SKM-1 (cell line): Measurements from ENCODE around the gene MIX23.

ENCODE experiments used
- DNase-seq: peaks from one replicate; lab custom pipeline; 2025; ENCODE audit not compliant: unreplicated experiment; lab: John Stamatoyannopoulos, UW

Gene MIX23

DNA sequence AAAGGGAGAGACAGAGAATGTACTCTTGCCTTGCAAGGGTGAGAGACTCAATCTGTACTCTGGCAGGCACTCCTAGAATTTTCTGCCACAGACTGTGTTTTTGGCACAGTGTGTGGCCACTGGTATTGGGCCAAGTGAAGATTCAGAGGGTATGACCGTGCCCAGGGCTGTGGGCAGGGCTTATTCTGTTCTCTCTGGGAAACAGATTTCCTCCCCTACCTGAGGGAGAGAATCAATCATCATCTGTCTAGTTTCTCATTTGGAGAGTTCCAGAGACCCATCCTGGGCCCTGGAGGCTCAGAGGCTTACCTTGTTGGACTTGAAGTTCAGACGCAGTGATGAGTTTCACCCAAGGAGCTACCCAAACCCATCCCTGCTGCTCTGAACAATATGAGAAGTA lies 29.8 kb downstream of the MIX23 start:
- DNase-seq, result no peak

DNA sequence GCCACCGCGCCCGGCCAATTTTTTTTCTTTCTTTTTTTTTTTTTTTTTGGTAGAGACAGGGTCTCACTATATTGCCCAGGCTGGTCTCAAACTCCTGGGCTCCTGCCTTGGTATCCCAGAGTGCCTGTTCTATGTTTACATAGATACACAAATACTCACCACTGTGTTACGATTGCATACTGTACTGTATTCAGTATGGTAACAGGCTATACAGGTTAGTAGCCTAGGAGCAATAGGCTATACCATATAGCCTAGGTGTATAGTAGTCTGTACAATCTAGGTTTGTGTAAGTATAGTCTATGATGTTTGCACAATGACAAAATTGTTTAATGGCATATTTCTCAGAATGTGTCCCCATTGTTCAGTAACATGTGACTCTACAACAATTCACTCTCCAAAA lies 31.4 kb downstream of the MIX23 start:
- DNase-seq, result no peak

DNA sequence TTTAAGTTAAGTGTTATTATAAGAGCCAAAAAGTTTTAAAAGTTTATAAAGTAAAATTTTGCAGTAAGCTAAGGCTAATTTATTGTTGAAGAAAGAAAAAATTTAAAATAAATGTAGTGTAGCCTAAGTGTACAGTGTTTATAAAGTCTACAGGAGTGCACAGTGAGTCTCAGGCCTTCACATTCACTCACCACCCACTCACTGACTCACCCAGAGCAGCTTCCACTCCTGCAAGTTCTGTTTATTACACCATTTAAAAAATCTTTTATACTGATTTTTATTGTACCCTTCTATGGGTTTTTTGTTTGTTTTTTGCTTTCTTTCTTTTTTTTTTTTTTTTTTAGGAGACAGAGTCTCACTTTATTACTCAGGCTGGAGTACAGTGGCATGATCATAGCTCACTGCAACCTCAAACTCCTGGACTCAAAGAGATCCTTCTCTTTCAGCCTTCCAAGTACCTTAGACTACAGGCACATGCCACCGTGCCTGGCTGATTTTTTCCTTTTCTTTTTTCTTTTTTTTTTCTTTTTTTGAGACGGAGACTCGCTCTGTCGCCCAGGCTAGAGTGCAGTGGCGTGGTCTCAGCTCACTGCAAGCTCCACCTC lies 32.1 kb downstream of the MIX23 start:
- DNase-seq, result no peak

DNA sequence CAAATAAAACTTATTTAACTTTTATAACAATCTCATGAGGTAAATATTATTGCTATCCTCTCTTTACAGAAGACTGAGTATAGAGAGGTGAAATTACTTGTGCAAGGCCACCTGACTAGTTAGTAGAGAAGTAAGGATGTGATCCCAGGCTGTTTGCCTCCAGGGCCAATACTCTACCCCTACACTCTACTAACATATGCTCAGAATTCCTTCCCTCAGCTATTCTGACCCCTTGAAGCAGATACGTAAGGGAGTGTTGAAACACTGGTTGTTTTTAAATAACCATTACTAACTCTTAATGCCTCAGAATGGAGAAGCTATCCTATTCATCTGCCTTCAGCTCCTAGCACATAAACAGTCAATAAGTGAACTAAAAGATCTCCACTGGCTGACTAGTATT lies 33.9 kb downstream of the MIX23 start:
- DNase-seq, result no peak

DNA sequence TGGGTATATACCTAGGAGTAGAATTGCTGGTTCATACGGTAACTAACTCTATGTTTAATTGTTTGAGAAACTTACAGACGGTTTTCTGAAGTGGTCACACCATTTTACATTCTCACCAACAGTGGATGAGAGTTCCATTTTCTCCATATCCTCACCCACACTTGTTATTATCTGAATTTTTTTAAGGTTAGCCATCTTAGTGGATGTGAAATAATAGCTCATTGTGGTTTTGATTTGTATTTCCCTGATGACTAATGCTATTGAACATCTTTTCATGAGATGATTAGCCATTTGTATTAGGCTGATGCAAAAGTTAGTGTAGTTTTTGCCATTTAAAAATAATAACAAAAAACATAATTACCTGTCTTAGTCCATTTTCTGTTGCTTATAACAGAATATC lies 39.4 kb downstream of the MIX23 start:
- DNase-seq, result no peak

DNA sequence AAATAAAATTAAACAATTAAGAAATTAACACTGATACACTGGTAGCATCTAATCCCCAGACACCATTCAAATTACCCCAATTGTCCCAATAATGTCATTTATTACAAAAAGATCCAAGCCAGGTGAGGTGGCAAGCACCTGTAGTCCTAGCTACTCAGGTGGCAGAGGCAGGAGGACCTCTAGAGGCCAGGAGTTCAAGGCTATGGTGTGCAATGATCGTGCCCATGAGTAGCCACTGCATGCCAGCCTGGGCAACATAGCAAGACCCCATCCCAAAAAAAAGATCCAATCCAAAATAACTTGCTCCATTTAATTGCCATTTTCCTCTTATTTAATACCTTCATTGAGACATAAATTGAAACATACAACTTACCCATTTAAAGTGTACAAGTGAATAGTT lies 40.2 kb downstream of the MIX23 start:
- DNase-seq, result no peak

DNA sequence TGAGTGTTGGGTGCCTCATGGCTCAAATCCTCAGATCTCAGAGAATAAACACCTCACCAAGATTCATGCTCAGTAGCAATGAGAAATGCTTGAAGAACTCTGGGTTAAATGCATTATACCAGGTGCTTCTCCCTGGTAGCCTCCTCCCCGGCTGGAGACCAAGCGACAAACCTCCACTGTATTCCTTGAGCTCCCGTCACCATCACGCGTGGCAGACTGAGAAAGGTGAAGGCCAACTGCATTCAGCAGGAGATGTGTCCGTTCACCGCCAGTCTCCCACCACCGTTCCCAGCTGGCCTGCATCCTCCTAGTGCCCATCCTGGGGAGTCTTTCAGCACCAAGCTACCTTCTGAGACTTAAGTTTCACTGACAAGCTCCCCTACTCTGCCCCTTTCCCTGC lies 50.5 kb downstream of the MIX23 start:
- no peak for DNase-seq

DNA sequence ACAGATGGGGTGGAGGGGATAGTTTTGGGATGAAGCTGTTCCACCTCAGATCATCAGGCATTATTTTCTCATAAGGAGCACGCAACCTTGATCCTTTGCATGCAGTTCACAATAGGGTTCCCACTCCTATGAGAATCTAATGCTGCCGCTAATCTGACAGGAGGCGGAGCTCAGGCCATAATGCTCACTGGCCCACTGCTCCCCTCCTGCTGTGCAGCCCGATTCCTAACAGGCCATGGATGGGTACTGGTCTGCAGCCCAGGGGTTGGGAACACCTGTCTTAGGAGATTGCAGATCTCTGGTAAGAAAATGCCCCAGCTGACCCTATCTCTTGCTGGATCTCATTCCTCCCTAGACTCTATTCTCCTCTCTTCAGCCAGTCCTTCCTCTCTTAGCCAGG lies 51.1 kb downstream of the MIX23 start:
- DNase-seq, result no peak

DNA sequence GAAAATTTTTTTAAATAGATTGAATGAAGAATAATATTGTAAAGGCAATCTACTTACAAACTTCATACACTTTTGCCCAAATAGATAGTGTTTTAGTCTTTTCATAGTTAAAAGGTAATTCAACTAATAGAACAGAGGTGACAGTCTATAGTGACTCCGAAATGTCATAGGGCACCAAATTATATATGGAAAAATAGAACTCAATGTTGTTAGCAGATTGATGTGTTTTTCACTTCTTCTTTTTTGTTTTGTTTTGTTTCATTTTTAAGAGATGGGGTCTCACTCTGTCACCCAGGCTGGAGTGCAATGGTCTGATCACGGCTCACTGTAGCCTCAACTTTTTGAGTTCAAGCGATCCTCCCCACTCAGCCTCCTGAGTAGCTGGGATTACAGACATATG lies 57.3 kb downstream of the MIX23 start:
- DNase-seq, result no peak

DNA sequence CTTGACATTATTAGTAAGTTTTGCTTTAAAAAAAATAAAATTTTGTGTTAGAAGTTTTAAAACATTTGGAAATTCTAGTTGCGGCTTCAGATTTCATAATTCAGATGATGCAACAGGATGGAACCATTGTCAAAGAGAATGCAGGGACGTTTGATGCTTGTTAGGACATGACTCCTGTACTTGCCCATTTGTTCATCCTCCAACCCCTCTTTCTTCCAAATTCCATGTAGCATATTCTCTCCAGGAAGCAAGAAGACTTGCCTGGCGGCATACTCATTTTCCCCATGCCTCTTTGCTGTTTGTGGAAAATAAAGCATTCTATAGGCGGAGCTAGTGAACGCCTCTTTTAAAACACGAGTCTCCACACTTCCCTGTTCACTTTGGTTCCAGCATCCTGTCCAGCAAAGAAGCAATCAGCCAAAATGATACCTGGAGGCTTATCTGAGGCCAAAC lies 58.1 kb downstream of the MIX23 start, which contains the start of gene CSTA:
CSTA (plus strand) TSS at position 378 of the 453 bp plus-strand sequence; CDS start at position 423, 45 bp downstream.
- peak; percentile 75 for DNase-seq

DNA sequence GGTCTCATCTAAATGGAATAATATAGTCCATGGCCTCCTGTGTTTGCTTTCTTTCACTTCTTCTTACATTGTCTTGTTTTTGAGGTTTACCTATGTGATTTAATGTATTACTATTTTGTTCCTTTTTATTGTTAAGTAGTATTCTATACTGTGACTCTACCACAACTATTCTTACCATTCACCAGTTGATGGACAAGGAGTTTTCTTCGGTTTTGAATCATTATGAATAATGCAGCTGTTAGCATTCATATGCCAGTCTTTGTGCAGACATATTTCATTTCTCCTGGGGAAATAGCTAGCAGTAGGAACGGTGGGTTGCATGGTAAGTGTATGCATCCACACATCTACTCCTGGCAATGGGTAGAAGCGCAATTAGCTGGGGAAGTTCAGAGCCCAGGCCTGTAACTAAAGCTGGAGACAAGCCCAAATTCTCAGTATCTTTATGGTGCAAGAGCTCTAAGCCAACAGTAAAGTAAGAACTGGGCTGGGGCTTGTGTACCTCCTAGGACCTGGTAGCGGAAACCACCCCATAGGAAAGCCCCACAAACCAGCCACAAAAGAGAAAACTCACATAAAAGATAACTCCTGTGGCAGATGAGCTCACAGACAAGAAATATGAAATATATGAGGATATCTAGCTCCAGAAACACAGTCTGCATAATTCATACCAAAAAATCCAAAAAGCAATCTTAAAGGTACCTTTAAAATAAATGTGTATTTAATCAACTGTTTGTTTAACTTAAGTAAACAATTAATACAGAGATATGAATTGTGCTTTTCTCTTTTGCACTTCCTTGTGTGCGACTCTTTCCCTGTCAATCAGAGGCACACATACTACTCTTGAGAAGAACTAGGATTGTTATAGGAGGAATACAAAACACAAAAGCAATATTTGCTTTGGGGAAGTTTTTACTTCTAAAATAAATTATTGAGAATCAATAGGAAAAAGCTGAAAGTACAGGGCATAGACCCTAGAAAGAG lies 60.6 kb downstream of the MIX23 start:
- peak; percentile 67 for DNase-seq

DNA sequence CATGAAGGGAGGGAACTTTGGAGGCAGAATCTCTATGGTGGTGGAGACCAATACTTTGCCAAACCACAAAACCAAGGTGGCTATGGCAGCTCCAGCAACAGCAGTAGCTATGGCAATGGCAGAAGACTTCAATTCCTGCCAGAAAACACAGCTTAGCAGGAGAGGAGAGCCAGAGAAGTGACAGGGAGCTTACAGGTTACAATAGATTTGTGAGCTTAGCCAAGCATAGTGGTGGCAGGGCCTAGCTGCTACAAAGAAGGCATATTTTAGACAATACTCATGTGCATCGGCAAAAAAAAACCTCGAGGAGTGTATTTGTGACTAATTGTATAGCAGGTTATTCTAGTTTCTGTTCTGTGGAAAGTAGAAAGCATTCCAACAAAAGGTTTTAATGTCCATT lies 64.4 kb downstream of the MIX23 start:
- DNase-seq, result no peak

DNA sequence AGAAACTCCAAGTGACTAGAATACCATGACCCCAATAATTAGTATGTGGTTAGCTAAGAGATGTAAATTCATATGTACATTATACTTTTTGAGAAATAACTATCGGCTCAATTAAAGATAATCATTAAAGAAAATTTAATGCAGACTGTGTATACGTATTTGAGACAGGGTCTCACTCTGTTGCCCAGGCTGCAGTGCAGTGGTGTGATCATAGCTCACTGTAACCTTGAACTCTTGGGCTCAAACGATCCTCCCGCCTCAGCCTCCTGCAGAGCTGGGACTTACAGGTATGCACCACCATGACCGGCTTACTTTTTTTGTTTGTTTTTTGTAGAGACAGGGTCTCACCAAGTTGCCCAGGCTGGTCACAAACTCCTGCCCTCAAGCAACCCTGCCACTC lies 66.7 kb downstream of the MIX23 start:
- DNase-seq, result no peak

DNA sequence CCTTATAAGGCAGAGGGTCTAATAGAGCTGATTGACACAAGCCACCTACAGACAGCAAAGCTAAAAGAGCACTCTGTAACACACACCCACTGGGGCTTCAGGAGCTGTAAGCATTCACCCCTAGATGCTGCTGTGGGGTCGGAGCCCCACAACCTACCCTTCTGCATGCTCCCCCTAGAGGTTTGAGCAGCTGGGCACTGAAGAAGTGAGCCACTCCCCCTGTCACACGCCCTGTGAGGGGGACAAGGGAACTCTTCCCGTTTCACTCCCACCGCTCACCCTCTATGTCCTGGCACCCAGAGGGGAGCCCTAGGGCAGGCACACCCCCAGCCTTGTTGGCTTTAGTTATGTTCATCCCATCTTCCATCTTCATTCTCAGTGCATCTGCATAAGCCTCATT lies 67.4 kb downstream of the MIX23 start:
- no peak for DNase-seq

DNA sequence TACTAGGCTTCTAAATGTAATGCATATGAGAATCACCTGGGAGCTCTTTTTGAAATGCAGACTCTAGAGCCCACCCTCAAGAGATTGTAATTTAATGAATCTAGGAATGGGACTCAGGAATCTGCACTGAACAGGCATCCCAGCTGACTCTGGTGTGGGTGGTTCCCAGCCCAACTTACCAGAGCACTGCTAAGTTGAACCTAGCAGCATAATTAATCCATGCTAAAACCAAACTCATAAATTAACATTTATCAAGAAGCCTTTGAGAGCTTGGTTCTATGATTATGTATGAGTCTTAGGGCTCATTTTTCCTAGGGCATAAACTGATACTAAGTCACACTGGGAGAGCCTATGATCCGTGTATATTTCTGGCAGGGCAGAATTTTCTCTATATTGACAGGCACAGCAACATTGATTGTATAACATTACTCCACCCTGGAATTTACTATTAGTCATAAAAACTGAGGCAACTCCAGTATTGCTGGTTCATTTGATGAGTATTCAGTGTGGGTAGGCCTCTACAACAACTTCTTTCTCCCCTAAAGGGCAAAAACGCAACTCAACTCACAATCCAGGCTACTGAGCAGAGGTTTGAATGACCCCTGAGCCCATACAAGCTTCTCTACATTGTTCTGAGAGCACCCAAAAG lies 68.7 kb downstream of the MIX23 start:
- no peak for DNase-seq

DNA sequence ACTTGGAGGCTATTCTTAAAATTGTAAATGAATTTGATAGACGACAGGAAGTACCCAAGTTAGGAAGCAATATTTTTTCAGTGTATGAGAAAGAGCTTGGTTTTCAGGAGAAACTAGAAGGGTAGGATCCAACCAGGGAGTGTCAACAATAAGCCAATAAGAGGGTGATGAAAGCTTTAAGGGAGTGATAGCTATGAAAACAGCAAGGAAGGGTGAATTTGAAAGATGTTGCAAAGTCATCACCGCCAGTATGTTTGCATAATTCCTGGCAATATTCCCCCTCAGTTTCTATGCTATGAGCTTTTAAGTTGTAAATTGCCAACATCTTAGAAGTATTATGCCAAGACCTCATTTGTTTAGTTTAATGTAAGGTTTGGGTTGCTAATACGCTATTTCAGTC lies 69.8 kb downstream of the MIX23 start:
- DNase-seq, result no peak

DNA sequence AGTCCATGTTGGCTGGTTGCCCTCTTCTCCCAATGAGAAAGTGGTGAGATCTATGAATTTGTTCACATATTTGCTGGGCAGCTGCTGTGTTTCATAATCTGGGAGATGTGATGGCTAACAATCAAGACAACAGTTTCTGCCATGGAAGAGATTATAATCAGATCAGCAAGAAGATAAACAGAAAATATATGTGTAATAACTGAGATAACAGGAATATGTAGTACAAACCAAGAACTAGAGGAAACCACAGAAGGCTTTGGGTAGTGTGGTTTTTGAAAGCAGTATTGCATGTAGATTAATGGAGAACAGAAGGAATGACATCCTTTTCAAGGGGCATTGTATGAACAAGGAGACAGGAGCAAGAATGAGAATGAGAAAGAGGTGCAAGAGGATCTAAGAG lies 70.2 kb downstream of the MIX23 start:
- DNase-seq, result peak; percentile 33

DNA sequence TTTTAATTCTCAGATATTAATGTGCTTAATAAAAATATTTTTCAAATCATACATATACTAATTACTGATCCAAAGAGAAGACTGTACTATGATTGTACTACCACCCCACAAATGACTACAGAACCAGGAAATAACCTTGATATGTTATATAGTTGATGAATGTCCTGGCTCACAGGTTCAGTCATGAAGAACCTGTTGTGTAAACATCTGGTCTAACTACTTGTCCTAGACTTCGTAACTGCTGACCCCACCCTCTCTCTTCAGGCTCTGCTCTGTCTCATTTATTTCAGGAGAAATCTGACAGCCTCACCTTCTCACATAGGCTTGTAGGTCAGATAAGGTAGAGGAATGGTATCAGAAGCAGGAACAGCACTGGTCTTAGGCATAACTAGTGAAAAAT lies 72.7 kb downstream of the MIX23 start:
- no peak for DNase-seq
